MG63 (cell line): Measurements from ENCODE around the gene FHIT. TPM values are rescaled to one million over a fixed set of nuclear protein-coding genes. Genes with fewer than 3 reads are reported as not detected.

Source experiments
- DNase-seq: peaks from one replicate; pipeline ENCODE4 v3.0.0-alpha.2; 2020
- H3K27me3 ChIP-seq: fragments of 250-450 bp; sonication (Bioruptor Pico); 2 replicates; pipeline ENCODE4 v1.5.1; 2020; ENCODE audit warnings: mild to moderate bottlenecking, moderate library complexity
- H3K36me3 ChIP-seq: fragments of 250-450 bp; sonication (Bioruptor Pico); 2 replicates; pipeline ENCODE4 v1.5.1; 2020; ENCODE audit warnings: mild to moderate bottlenecking, moderate library complexity
- H3K4me3 ChIP-seq: fragments of 250-450 bp; sonication (Bioruptor Pico); 2 replicates; pipeline ENCODE4 v1.5.1; 2020; ENCODE audit warnings: mild to moderate bottlenecking, moderate library complexity
- H3K9me3 ChIP-seq: fragments of 250-450 bp; sonication (Bioruptor Pico); 2 replicates; pipeline ENCODE4 v1.5.1; 2020; ENCODE audit warnings: mild to moderate bottlenecking, moderate library complexity
- total RNA-seq: library from RNA; depleted of rRNA; stranded (reverse); fragments of >200 nt; shearing (Covaris generic); gene quantifications from 2 replicates; pipeline ENCODE4 v1.2.3, GENCODE V29; 2014; ENCODE audit warnings: low replicate concordance

The FHIT gene
- total RNA-seq, 1 experiment from 2014 or later, result 1.7 TPM

DNA sequence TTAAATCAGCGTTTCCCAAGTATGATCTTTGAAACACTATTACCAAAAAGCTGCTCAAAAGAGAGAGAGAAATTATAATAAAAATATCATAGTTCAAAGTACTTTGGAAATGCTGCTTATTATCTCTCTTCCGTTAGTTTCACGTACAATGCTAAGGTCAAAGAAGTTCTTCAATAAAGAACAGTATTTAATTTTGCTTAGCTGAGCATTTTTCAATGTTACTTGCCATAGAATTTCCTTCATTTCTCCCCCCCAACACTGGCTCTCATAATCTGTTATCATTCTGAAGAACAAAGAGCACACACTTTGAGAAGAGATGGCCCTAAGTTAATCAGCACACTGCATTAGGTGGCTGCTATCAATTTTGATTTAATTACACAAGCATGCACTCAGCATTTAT, 1360.6 kb downstream of the FHIT start:
- H3K4me3 ChIP-seq, result no peak overlapping the region
- no peaks in the 10 kb centered on the region for H3K36me3 ChIP-seq
- no peak for DNase-seq
- no peaks in the 10 kb centered on the region for H3K9me3 ChIP-seq
- no peaks in the 10 kb centered on the region for H3K27me3 ChIP-seq

DNA sequence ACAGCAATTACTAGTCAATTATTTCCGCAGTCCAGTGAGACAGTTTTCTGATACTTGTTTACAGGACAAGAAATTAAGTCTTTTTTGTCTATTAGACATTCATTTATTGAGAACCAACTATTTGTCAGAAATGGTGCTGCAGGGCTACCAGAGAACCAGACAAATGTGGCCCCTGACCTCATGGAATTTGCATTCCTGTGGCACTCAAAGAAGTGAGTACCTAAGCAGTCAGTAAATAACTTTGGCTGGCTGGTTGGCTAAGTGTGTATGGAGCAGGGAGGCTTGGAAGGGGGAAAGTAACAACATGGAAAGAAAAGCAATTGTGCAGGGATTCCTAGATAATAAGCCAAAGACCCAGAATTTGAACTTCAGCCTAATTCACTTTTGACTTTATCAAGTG, 1364.5 kb downstream of the FHIT start:
- H3K27me3 ChIP-seq, result no peaks in the 10 kb centered on the region
- no peak overlapping the region for H3K4me3 ChIP-seq
- no peaks in the 10 kb centered on the region for H3K36me3 ChIP-seq
- H3K9me3 ChIP-seq, result no peaks in the 10 kb centered on the region
- no peak for DNase-seq

DNA sequence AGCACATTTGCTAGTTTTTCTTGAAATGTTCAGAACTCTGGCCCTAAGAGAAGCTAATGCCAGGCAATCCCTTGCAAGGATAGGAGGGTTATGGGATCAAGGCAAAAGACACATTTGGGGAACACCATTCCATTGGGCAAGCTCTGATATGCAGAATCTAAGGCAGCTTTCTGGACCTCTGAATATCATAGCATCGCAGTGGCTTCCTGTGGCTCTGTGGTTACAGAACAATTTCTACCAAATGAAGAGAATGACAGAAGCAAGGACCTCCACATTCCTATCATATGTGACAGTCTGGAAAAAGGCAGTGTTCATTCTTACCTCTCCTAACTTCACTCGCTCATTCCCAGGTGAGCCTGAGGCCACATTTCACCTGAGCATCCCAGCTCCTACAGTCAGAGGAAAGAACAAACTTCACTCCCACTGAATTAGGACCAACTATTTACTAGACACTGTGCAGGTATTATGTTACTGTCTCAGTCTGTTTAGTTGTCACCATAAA, 1365.3 kb downstream of the FHIT start:
- DNase-seq, result no peak
- no peaks in the 10 kb centered on the region for H3K27me3 ChIP-seq
- H3K36me3 ChIP-seq, result no peaks in the 10 kb centered on the region
- H3K9me3 ChIP-seq, result no peaks in the 10 kb centered on the region
- H3K4me3 ChIP-seq, result no peak overlapping the region

DNA sequence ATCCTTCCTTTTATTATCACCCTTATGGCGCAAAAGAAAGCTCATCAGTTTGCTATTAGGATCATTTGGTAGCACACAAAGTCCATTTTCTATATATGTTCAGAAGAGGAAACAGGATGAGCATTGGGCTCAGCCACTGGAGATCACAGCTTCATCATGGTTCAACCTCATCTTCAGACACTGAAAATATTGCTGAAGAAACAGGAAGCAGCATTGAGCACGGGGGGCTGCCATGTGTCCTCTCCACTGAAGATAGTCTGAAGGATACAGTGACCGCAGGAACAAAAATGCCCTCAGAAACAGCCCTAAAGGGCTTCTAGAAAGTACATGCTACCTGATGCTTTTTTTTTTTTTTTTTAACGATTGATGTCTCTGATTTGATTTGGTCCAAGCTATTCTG, 1366.2 kb downstream of the FHIT start:
- DNase-seq, result no peak
- no peak overlapping the region for H3K4me3 ChIP-seq

DNA sequence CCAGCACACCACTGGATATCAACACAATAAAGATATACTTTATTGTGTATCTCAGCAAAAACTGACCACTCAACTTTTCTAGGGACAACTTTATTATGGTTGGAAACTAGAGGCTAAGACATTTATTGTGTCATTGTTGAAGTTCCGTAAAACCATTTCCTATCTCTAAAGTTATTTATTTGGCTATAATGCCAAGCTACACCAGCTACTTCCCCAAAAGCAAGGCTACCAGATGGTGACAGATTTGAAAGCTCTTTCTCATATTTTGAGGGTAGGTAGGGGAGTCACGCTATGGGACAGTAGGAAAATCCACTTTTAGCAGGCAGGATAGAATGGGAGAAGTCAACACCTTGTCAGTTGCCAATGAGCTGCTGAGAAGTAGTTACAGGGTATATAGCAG, 1366.8 kb downstream of the FHIT start:
- Histone ChIP-seq H3K36me3 (no peaks in the 10 kb centered on the region), H3K4me3 (no peak overlapping the region), H3K9me3 (no peaks in the 10 kb centered on the region), H3K27me3 (no peaks in the 10 kb centered on the region)
- DNase-seq, result no peak

More for the DNA sequence above, 1366.2 kb downstream of the FHIT start:
- H3K36me3 ChIP-seq, result no peaks in the 10 kb centered on the region
- no peaks in the 10 kb centered on the region for H3K9me3 ChIP-seq
- H3K27me3 ChIP-seq, result no peaks in the 10 kb centered on the region

- no peaks in the 10 kb centered on the region for H3K36me3 ChIP-seq
- no peaks in the 10 kb centered on the region for H3K27me3 ChIP-seq
- DNase-seq, result no peak
- no peaks in the 10 kb centered on the region for H3K9me3 ChIP-seq
- no peak overlapping the region for H3K4me3 ChIP-seq
These were observed 1368.5 kb downstream of the FHIT start for GRCh38 chr3:59882746-59883145.

DNA sequence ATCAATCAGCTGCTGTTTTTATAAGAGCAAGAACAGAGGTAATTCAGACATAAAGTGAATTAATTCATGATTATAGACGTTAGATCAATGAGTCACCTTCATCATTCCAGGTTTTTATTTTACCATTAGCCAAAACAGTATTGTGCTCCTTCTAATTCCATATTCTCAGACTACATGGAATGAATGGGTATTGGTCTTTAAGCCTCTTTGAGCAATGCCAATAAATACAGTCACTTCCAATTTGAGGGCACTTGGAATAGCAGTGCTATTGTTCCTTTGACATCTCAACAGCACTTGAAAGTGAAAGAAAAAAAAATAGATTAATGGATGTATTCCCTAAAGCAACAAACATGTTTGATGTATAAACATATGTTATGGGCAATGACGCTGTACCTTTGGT, 1370.5 kb downstream of the FHIT start:
- no peaks in the 10 kb centered on the region for H3K9me3 ChIP-seq
- DNase-seq, result no peak
- H3K27me3 ChIP-seq, result no peaks in the 10 kb centered on the region
- H3K36me3 ChIP-seq, result no peaks in the 10 kb centered on the region
- no peak overlapping the region for H3K4me3 ChIP-seq

GRCh38 chr3:59879031-59879581, 1372.1 kb downstream of the FHIT start:
- H3K4me3 ChIP-seq, result no peak overlapping the region
- H3K36me3 ChIP-seq, result no peaks in the 10 kb centered on the region
- H3K9me3 ChIP-seq, result no peaks in the 10 kb centered on the region
- H3K27me3 ChIP-seq, result no peaks in the 10 kb centered on the region
- no peak for DNase-seq

- no peaks in the 10 kb centered on the region for H3K36me3 ChIP-seq
- no peaks in the 10 kb centered on the region for H3K27me3 ChIP-seq
These were observed 1373.2 kb downstream of the FHIT start for GRCh38 chr3:59878038-59878427.

GRCh38 chr3:59877263-59878037, 1373.8 kb downstream of the FHIT start:
- H3K4me3 ChIP-seq, result no peak overlapping the region
- H3K27me3 ChIP-seq, result no peaks in the 10 kb centered on the region
- no peaks in the 10 kb centered on the region for H3K36me3 ChIP-seq
- DNase-seq, result no peak
- no peaks in the 10 kb centered on the region for H3K9me3 ChIP-seq

More at GRCh38 chr3:59878038-59878427, 1373.2 kb downstream of the FHIT start:
- no peak for DNase-seq
- Histone ChIP-seq H3K9me3 (no peaks in the 10 kb centered on the region), H3K4me3 (no peak overlapping the region)

- H3K9me3 ChIP-seq, result no peaks in the 10 kb centered on the region
- H3K4me3 ChIP-seq, result no peak overlapping the region
- DNase-seq, result no peak
- no peaks in the 10 kb centered on the region for H3K36me3 ChIP-seq
- no peaks in the 10 kb centered on the region for H3K27me3 ChIP-seq
These were observed 1374.7 kb downstream of the FHIT start for GRCh38 chr3:59876533-59877062.

DNA sequence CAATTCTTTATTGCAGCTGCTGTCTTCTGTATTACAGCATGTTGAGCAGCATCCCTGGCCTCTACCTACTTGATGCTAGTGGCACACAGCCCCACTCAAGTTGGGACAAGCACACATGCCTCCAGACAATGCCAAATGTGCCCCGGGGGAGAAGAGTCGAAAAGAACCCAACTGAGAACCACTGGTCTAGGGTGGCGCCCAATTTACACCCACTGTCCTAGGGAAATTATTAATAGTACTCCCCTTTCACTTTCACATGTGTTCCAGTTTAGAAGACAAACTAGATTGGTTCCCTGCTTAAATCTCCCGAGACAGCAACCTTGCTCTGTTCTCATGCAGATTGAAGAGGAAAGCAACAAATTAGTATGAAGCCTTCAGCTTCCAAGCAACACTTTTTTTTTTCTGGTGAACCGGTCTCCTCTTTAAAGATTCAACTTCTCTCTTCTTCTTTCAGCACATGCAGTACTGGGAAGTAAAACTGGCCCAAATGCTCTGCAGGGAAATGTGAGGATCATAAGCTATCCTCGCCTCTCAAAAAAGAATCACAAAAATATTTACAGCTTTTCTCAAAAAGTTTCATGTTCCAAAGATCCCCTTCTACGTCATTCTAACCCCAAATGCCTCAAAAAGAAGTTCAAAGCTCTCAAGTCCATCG, 1377.5 kb downstream of the FHIT start:
- Histone ChIP-seq H3K27me3 (no peaks in the 10 kb centered on the region), H3K9me3 (no peaks in the 10 kb centered on the region)
- no peak for DNase-seq

DNA sequence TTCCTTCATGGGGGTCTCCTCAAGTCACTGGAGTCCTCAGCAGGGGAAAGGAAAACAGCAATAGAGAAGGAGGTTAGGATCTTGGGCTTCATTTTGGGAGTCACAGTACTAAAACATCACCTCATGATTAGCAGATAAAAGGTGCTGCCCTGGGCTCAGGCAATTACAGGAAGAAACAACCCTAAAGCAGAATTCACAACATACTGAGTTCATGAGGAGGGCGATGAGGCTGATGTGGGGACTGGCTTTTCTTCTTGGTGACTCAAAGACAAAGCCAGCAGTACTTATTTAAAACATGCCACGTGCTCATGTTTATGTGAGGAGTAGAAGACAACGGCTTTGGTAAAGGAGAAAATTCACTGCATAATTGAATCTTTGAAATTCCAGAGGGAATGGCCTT, 1379.1 kb downstream of the FHIT start:
- no peak for DNase-seq

More for the DNA sequence above, 1377.5 kb downstream of the FHIT start:
- no peaks in the 10 kb centered on the region for H3K36me3 ChIP-seq
- H3K4me3 ChIP-seq, result no peak overlapping the region

GRCh38 chr3:59867185-59868002, 1383.9 kb downstream of the FHIT start:
- H3K27me3 ChIP-seq, result no peaks in the 10 kb centered on the region
- no peaks in the 10 kb centered on the region for H3K36me3 ChIP-seq
- no peaks in the 10 kb centered on the region for H3K9me3 ChIP-seq
- no peak overlapping the region for H3K4me3 ChIP-seq
- DNase-seq, result no peak

More for the DNA sequence above, 1379.1 kb downstream of the FHIT start:
- Histone ChIP-seq H3K27me3 (no peaks in the 10 kb centered on the region), H3K4me3 (no peak overlapping the region), H3K36me3 (no peaks in the 10 kb centered on the region), H3K9me3 (no peaks in the 10 kb centered on the region)

GRCh38 chr3:59866076-59866475, 1385.2 kb downstream of the FHIT start:
- no peaks in the 10 kb centered on the region for H3K27me3 ChIP-seq
- no peak overlapping the region for H3K4me3 ChIP-seq
- no peaks in the 10 kb centered on the region for H3K36me3 ChIP-seq
- no peaks in the 10 kb centered on the region for H3K9me3 ChIP-seq
- no peak for DNase-seq

GRCh38 chr3:59865351-59865750, 1385.9 kb downstream of the FHIT start:
- no peak for DNase-seq
- H3K9me3 ChIP-seq, result no peaks in the 10 kb centered on the region

GRCh38 chr3:59862686-59863085, 1388.6 kb downstream of the FHIT start:
- Histone ChIP-seq H3K9me3 (no peaks in the 10 kb centered on the region), H3K4me3 (no peak overlapping the region), H3K36me3 (no peaks in the 10 kb centered on the region), H3K27me3 (no peaks in the 10 kb centered on the region)
- no peak for DNase-seq

More at GRCh38 chr3:59865351-59865750, 1385.9 kb downstream of the FHIT start:
- no peaks in the 10 kb centered on the region for H3K27me3 ChIP-seq
- no peak overlapping the region for H3K4me3 ChIP-seq
- no peaks in the 10 kb centered on the region for H3K36me3 ChIP-seq
